ENCODE results near the gene ACOT7.

ACOT7 gene

DNA sequence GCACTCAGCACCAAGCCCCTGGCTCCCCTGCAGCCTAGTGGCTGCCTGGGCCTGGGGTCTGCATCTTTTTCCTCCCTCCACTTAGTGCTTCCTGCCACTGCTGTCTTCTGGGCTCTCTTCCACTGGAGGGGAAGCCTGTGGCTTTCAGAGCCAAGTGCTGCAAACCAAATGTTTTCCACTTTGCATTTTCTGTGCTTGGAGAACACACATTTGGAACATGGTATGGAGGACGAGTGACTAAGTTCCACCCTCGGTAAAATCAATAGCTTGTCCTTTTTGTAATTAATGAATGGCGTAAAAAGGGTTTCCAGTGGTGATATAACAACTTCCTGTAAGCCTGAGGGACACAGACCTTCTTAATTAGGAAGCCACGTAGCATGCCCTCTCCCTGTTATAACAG is 122.6 kb downstream of the ACOT7 start:
- DNase-seq (ENCODE audit: low spot score) = no peak
- TF ChIP-seq, protein P1, sequence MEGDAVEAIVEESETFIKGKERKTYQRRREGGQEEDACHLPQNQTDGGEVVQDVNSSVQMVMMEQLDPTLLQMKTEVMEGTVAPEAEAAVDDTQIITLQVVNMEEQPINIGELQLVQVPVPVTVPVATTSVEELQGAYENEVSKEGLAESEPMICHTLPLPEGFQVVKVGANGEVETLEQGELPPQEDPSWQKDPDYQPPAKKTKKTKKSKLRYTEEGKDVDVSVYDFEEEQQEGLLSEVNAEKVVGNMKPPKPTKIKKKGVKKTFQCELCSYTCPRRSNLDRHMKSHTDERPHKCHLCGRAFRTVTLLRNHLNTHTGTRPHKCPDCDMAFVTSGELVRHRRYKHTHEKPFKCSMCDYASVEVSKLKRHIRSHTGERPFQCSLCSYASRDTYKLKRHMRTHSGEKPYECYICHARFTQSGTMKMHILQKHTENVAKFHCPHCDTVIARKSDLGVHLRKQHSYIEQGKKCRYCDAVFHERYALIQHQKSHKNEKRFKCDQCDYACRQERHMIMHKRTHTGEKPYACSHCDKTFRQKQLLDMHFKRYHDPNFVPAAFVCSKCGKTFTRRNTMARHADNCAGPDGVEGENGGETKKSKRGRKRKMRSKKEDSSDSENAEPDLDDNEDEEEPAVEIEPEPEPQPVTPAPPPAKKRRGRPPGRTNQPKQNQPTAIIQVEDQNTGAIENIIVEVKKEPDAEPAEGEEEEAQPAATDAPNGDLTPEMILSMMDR (IDR thresholded peaks at IDR 0.05; ENCODE audit: extremely low read depth, missing control alignments) = no peak

DNA sequence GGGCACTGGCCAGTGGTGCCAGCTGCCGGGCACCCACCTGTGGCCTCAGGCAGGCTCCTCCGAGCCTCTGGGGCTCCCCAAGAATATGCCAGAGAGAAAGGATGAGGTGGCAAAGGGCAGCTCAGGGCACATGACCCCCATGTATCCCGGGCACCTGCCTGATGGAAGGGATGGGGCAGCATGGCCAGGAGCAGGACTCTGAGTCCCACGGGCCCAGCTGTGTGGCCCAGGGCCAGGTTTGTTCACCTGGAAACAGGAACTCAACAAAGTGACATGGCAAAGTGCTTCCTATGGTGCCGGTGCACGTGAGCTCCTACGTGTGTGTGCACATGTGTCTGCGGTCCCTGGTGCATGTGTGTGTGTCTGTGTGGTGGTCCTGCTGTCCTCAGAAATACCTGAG is 123.2 kb downstream of the ACOT7 start:
- TF ChIP-seq, protein P1 (IDR thresholded peaks at IDR 0.05; ENCODE audit: extremely low read depth, missing control alignments) = no peak
- no peak for DNase-seq (ENCODE audit: low spot score)

DNA sequence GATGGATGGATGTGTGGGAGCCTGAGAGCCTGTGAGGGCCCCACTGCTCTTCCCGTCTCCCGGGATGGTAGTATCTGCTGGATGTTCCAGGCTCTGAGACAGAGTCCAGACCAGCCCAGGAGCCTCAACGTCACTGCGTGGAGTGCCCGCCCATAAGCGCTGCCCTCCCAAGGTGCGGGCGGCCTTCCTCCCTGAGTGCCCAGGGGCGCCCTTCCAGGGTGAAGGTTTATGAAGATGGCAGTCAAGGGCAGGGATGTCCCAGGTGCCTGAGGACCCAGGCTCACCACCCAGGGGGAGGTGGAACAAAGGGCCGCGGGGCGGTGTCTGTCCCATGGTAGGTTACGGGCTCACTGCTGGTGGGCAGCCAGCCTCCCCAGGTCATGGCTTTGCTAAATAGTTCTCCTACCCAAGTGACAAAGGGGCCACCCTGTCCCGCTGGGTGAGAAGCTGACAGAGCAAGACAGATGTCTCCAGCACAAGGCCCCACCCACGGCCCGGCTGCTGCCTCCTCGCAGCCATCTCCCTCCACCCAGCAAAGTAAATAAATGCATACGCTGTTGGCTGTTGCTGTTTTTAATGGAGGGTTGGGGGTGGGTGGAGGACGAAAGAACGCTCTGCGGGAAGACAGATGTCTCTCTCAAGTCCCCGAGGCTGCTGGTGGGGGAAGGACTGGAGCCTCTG is 123.7 kb downstream of the ACOT7 start:
- TF ChIP-seq, protein P1 (IDR thresholded peaks at IDR 0.05; ENCODE audit: extremely low read depth, missing control alignments) = no peak
- DNase-seq (ENCODE audit: low spot score) = no peak

DNA sequence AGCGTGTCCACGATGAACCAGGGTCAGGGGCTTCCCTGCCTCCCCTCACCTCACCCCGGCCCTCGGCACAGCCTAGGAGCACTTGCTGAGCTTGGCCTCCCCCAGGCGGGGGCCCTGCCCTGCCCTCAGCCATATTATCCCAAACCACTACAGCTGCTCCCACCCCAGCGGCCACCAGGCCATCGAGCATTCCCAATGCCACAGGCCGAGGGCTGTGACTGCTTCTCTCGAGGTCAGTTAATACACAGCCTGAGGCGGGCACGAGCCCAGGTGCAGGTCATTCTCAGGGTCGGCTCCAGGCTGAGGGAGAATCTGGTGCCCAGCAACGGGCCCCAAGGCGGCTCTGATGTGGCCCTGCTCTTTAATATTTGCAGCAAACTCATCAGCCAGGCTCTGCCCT is 124.3 kb downstream of the ACOT7 start:
- DNase-seq (ENCODE audit: low spot score) = no peak

DNA sequence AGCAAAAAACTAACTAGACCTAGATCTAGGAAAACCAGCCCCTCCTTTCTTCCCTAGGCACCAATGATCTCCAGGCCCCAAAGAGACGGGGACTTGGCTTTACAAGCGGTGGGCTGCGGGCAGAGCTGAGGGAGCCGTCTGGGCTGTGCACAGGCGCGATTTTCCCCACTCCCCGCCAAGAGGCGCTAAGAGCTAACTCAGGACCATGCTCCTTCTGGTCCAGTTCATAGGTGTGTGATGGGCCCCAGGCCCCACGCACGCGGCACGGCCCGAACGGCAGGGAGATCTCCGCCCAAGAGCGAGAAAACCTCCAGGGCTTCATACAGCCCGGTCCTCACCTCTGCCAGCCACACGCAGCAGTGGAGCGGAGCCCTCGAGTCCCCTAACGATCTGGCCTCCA is 125.2 kb downstream of the ACOT7 start:
- TF ChIP-seq, protein P1 (IDR thresholded peaks at IDR 0.05; ENCODE audit: extremely low read depth, missing control alignments) = no peak
- no peak for DNase-seq (ENCODE audit: low spot score)

More for the DNA sequence above, 124.3 kb downstream of the ACOT7 start:
- TF ChIP-seq, protein P1 (IDR thresholded peaks at IDR 0.05; ENCODE audit: extremely low read depth, missing control alignments) = no peak

DNA sequence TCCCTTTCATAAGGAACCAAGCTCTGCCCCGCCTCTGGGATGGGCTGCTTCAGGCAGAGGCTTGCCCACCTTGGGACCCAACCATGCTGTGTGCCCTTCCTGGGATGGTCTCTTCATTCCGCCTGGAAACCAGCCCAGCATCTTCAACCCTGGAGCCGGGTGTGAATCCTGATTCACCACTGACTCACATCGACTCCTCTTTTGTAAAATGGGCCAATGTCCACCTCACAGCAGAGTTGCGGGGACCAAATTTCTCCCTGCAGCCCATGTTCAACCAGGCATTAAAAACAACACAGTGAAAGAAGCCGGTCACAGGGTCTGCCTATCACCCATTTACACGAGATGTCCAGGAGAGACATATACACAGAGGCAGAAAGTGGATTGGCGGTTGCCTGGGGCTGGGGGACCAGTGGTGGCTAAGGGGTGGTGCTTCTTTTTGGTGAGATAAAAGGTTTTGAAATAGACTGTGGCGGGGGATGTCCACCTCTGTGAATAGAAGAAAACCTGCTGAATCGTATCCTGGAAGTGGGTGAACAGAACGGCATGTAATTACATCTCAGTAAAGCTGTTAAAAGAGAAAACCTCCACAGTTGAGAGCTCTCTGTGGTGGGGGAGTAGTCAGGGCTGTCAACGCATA is 125.8 kb downstream of the ACOT7 start:
- DNase-seq (ENCODE audit: low spot score) = no peak
- TF ChIP-seq, protein P1 (IDR thresholded peaks at IDR 0.05; ENCODE audit: extremely low read depth, missing control alignments) = no peak

DNA sequence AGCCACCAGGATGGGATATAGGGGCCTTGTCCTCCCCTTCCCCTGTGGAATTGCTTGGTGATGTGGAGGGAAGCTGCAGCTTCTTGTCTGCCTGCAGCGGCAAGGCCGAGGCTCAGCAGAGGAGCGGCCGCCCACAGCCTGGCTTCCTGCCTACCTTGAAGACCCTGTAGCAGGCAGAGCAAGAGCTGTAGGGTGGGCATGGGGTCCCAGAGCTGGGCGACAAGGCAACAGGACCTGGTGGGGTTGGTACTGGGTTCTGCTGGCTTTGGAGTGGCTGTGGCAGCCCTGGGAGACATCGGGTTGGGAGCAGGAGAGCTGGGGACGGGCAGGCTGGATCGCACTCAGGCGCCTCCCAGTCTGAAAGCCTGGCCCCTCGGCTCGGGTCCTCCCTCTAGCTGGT is 126.9 kb downstream of the ACOT7 start:
- DNase-seq (ENCODE audit: low spot score) = no peak
- TF ChIP-seq, protein P1 (IDR thresholded peaks at IDR 0.05; ENCODE audit: extremely low read depth, missing control alignments) = no peak

All from GM20000 (cell line).